Tibial nerve (tissue), 4 donors: ENCODE data around the gene ASB17. TPM values are rescaled to one million over a fixed set of nuclear protein-coding genes. Genes with fewer than 3 reads are reported as not detected.

ENCODE experiments used
- DNase-seq, 2 donors: peaks; one replicate each; pipeline ENCODE4 v3.0.0-alpha.2; 2019; ENCODE audit warnings: low spot score in 2 of 2
- H3K27ac ChIP-seq, 4 donors: fragments of 200-600 bp; sonication (generic) in 3 of 4; one replicate each; pipeline ENCODE4 v1.5.1; 2017 to 2019; ENCODE audit warnings: mild to moderate bottlenecking in 1 of 4
- H3K27me3 ChIP-seq, 2 donors: fragments of 200-600 bp; sonication (generic) in 1 of 2; one replicate each; pipeline versions ENCODE4 v1.5.1 to v1.6.0; 2017 to 2019
- H3K36me3 ChIP-seq, 3 donors: fragments of 200-600 bp; sonication (generic); one replicate each; pipeline ENCODE4 v1.5.1; 2018 to 2019
- H3K4me1 ChIP-seq, 4 donors: fragments of 200-600 bp; sonication (generic) in 3 of 4; one replicate each; pipeline ENCODE4 v1.5.1; 2017 to 2019
- H3K4me3 ChIP-seq, 4 donors: fragments of 200-600 bp; sonication (generic) in 3 of 4; one replicate each; pipeline ENCODE4 v1.5.1; 2017 to 2019; ENCODE audit warnings: mild to moderate bottlenecking in 1 of 4, moderate library complexity in 1 of 4
- H3K9me3 ChIP-seq, 4 donors: fragments of 200-600 bp; sonication (generic) in 3 of 4; one replicate each; pipeline ENCODE4 v1.5.1; 2017 to 2019
- EP300 ChIP-seq, 2 donors: sonication (generic); formaldehyde crosslinking; IDR thresholded peaks; one replicate each; pipeline ENCODE4 v1.6.1; 2017; ENCODE audit warnings: antibody characterized with exemption in 2 of 2, mild to moderate bottlenecking in 1 of 2
- POLR2A ChIP-seq, 2 donors: fragments of 450-650 bp; IDR thresholded peaks; one replicate each; pipeline ENCODE4 v1.6.1; 2017; ENCODE audit warnings: antibody characterized with exemption in 2 of 2, mild to moderate bottlenecking in 2 of 2, moderate library complexity in 2 of 2
- WGBS, 2 donors: methylation state at CpG; one replicate each; pipeline ENCODE4 v1.1.5; 2018; 5-methylcytosine and 5-hydroxymethylcytosine counted together
- total RNA-seq, 4 donors: library from RNA; depleted of rRNA; stranded (reverse); fragments of >200 nt; gene quantifications; one replicate each; pipeline ENCODE4 v1.1.0, GENCODE V29; 2016
- TF ChIP-seq, protein P1 (sequence below), 5 experiments: fragments of 200-600 bp in 3 of 5; fragments of 450-650 bp in 2 of 5; sonication (generic) in 3 of 5; IDR thresholded peaks; one replicate each; pipeline ENCODE4 v1.5.1; 2016 to 2019; ENCODE audit warnings: antibody characterized with exemption in 5 of 5, mild to moderate bottlenecking in 3 of 5, moderate library complexity in 2 of 5

ASB17 gene
- not detected for total RNA-seq

DNA sequence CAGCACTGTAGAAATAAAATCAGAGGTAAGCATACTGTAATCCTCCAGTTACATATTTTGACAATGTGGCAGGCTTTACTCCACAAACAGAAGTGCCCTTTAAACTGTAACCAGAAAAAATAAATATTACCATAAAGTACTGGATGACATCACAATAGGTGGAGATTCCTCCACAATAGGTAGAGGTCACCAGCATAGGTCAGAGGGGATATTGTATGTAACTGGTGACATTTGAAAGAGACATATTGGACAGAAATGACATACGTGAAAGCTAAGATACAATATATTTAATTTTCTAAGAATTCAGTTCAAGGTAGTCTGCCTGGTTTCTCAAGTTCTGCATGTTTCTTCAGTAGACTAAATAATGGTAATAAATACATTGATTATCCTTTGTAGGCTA lies at the start of gene ASB17:
Gene ASB17 (minus strand): TSS at position 101 of the 400 bp plus-strand sequence. CDS start 113 bp downstream, outside the sequence.
- H3K36me3 ChIP-seq = no peaks in the 10 kb centered on the region
- TF ChIP-seq, protein P1, sequence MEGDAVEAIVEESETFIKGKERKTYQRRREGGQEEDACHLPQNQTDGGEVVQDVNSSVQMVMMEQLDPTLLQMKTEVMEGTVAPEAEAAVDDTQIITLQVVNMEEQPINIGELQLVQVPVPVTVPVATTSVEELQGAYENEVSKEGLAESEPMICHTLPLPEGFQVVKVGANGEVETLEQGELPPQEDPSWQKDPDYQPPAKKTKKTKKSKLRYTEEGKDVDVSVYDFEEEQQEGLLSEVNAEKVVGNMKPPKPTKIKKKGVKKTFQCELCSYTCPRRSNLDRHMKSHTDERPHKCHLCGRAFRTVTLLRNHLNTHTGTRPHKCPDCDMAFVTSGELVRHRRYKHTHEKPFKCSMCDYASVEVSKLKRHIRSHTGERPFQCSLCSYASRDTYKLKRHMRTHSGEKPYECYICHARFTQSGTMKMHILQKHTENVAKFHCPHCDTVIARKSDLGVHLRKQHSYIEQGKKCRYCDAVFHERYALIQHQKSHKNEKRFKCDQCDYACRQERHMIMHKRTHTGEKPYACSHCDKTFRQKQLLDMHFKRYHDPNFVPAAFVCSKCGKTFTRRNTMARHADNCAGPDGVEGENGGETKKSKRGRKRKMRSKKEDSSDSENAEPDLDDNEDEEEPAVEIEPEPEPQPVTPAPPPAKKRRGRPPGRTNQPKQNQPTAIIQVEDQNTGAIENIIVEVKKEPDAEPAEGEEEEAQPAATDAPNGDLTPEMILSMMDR (IDR thresholded peaks at IDR 0.05) = no peak
- TF ChIP-seq EP300 (IDR thresholded peaks at IDR 0.05) (no peak), POLR2A (IDR thresholded peaks at IDR 0.05) (no peak)
- no peaks in the 10 kb centered on the region for H3K27me3 ChIP-seq
- 89 to 95% methylated on average over 1 of the region's 1 CpG for WGBS, 2 donors
- H3K4me3 ChIP-seq = no peak within 1 kb of the TSS
- no peaks in the 10 kb centered on the region for H3K9me3 ChIP-seq
- DNase-seq = no peak
- no peak within 1 kb of the TSS for H3K27ac ChIP-seq
- no peaks in the 10 kb centered on the region for H3K4me1 ChIP-seq

DNA sequence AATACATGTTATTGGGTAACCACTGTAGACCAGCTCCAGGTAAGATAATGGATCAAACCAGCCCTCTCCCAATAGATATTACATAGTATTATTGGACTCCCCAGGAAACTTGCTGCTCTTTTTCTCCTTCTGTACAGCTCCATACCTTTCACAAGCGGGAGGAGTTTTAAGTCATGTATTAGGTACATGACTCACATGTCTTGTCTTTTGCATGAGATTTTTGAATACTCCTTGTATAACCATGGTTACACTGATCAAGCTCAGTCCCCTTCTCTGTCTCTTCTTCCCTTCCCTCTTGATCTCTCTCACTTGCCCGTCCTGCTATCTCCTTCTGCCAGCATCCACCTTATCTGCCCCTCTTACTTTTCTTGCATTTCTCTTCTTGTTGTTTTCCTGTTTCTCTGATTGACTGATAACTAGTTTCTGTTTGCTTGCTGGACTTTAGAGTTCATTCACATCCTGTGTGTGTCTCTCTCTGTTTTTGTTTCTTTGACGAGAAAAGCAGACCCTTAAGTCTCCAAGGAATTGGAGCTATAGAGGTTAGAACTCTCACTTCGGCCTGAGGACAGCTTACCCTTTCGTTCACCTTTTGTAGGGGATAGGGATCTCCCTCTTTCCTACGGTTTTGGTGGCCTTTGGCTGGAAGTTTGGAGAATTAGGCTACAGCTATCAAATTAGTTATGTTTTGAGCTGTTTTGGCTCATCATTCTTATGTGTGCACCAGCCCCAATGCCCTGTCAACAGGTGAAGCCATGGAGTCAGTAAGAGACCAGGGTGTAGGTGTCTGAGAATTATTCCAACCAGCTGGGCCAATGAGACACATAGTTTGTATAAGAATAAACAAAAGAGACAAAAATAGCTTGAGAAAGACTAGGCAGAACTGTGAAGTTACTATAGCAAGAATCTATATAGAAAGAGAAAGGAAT lies 49.0 kb upstream of the ASB17 start:
- no peaks in the 10 kb centered on the region for H3K27me3 ChIP-seq
- H3K36me3 ChIP-seq = no peaks in the 10 kb centered on the region
- peaks cover 0 to 7% (median 2%) of the 10 kb centered on the region in 4 donors for H3K9me3 ChIP-seq
- 65 to 70% methylated on average over 6 of the region's 6 CpGs for WGBS, 2 donors
- H3K27ac ChIP-seq = no peak overlapping the region
- DNase-seq = no peak
- TF ChIP-seq, protein P1 (IDR thresholded peaks at IDR 0.05) = no peak
- TF ChIP-seq POLR2A (IDR thresholded peaks at IDR 0.05) = no peak
- no peak for TF ChIP-seq EP300 (IDR thresholded peaks at IDR 0.05)
- no peak overlapping the region for H3K4me3 ChIP-seq
- no peaks in the 10 kb centered on the region for H3K4me1 ChIP-seq

- Histone ChIP-seq H3K27me3 (no peaks in the 10 kb centered on the region), H3K27ac (no peak overlapping the region), H3K4me1 (no peaks in the 10 kb centered on the region), H3K36me3 (no peaks in the 10 kb centered on the region), H3K9me3 (no peaks in the 10 kb centered on the region), H3K4me3 (no peak overlapping the region)
- DNase-seq = no peak
- TF ChIP-seq EP300 (IDR thresholded peaks at IDR 0.05) = no peak
- TF ChIP-seq POLR2A (IDR thresholded peaks at IDR 0.05) = no peak
- TF ChIP-seq, protein P1 (IDR thresholded peaks at IDR 0.05) = no peak
Measured at GRCh38 chr1:75970631-75971030, 38.4 kb upstream of the ASB17 start.

GRCh38 chr1:75969550-75969949 lies 37.3 kb upstream of the ASB17 start:
- no peak for TF ChIP-seq EP300 (IDR thresholded peaks at IDR 0.05)
- TF ChIP-seq, protein P1 (IDR thresholded peaks at IDR 0.05) = no peak
- TF ChIP-seq POLR2A (IDR thresholded peaks at IDR 0.05) = no peak
- DNase-seq = no peak
- Histone ChIP-seq H3K27ac (no peak overlapping the region), H3K4me1 (no peaks in the 10 kb centered on the region), H3K27me3 (no peaks in the 10 kb centered on the region), H3K36me3 (no peaks in the 10 kb centered on the region), H3K4me3 (no peak overlapping the region), H3K9me3 (no peaks in the 10 kb centered on the region)
- WGBS, 2 donors = 75 to 80% methylated on average over 3 of the region's 3 CpGs

DNA sequence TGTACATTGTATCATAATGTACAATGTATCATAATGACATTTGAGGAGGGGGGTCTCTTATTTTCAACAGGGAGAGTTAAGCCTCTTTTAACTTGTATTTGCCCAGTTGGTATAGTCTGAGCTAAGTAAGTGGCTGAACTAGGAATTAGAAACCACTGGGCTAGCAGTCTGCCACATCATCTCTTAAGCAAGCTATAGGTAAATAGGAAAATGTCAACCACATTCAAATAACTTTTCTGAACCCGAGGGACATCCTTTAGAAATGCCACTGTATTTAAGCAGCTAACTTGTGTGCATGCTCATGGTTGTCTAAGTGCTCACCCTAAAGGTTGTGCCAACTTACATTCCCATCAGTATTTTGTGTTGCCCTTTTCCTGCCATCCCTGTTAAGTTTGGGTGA lies 35.5 kb upstream of the ASB17 start:
- TF ChIP-seq POLR2A (IDR thresholded peaks at IDR 0.05) (no peak), EP300 (IDR thresholded peaks at IDR 0.05) (no peak)
- TF ChIP-seq, protein P1 (IDR thresholded peaks at IDR 0.05) = no peak
- H3K4me3 ChIP-seq = no peak overlapping the region
- H3K9me3 ChIP-seq = no peaks in the 10 kb centered on the region
- H3K27ac ChIP-seq = no peak overlapping the region
- WGBS, 2 donors = 73 to 76% methylated on average over 1 of the region's 1 CpG
- no peaks in the 10 kb centered on the region for H3K4me1 ChIP-seq
- no peaks in the 10 kb centered on the region for H3K36me3 ChIP-seq
- no peak for DNase-seq
- H3K27me3 ChIP-seq = no peaks in the 10 kb centered on the region
